Esophagus muscularis mucosa (tissue), 4 donors: ENCODE results near the gene CDK5RAP2. TPM values are rescaled to one million over a fixed set of nuclear protein-coding genes. Genes with fewer than 3 reads are reported as not detected.

Experiments
- DNase-seq: peaks from one replicate; pipeline ENCODE4 v3.0.0-alpha.2; 2017; ENCODE audit errors: extremely low spot score
- H3K27ac ChIP-seq, 4 donors: fragments of 200-600 bp; sonication (generic); replicated peaks in 1 of 4; 1 replicate in 3 of 4; 2 replicates in 1 of 4; pipeline ENCODE4 v1.5.1; 2016 to 2019; ENCODE audit warnings: mild to moderate bottlenecking in 1 of 4
- H3K27me3 ChIP-seq, 4 donors: fragments of 200-600 bp; sonication (generic); one replicate each; pipeline versions ENCODE4 v1.5.1 to v1.6.0; 2016 to 2019
- H3K36me3 ChIP-seq, 4 donors: fragments of 200-600 bp; sonication (generic); one replicate each; pipeline ENCODE4 v1.5.1; 2016 to 2019
- H3K4me1 ChIP-seq, 4 donors: fragments of 200-600 bp; sonication (generic); one replicate each; pipeline ENCODE4 v1.5.1; 2016 to 2019
- H3K4me3 ChIP-seq, 4 donors: fragments of 200-600 bp; sonication (generic); 1 replicate in 2 of 4; 2 replicates in 2 of 4; pipeline ENCODE4 v1.5.1; 2016 to 2019; ENCODE audit warnings: mild to moderate bottlenecking in 4 of 4, moderate library complexity in 1 of 4
- H3K9me3 ChIP-seq, 4 donors: fragments of 200-600 bp; sonication (generic); 1 replicate in 3 of 4; 2 replicates in 1 of 4; pipeline ENCODE4 v1.5.1; 2016 to 2019
- EP300 ChIP-seq: sonication (generic); formaldehyde crosslinking; IDR thresholded peaks from one replicate; pipeline ENCODE4 v1.6.1; 2017; ENCODE audit warnings: antibody characterized with exemption
- POLR2A ChIP-seq: fragments of 450-650 bp; IDR thresholded peaks from one replicate; pipeline ENCODE4 v1.6.1; 2017; ENCODE audit warnings: antibody characterized with exemption, moderate library complexity, mild to moderate bottlenecking, low read depth
- POLR2AphosphoS5 ChIP-seq, 2 donors: sonication (generic); formaldehyde crosslinking; IDR thresholded peaks; one replicate each; pipeline ENCODE4 v1.6.1; 2017; ENCODE audit warnings: antibody characterized with exemption in 2 of 2
- WGBS: methylation state at CpG from one replicate; pipeline ENCODE4 v1.1.5; 2018; 5-methylcytosine and 5-hydroxymethylcytosine counted together
- intact Hi-C: fragments of 100-400 bp; cut with DNase I; formaldehyde crosslinking; loops from one replicate; pipeline ENCODE4 v1.15.1; 2023
- total RNA-seq, 4 donors: library from RNA; depleted of rRNA; stranded (reverse); fragments of >200 nt; gene quantifications; one replicate each; pipeline versions ENCODE4 v1.1.0 to v1.2.1, GENCODE V29; 2016
- TF ChIP-seq, protein P1 (sequence below), 3 experiments: fragments of 200-600 bp in 2 of 3; fragments of 450-650 bp in 1 of 3; sonication (generic) in 2 of 3; IDR thresholded peaks; one replicate each; pipeline ENCODE4 v1.5.1; 2017 to 2019; ENCODE audit warnings: antibody characterized with exemption in 3 of 3, mild to moderate bottlenecking in 2 of 3, moderate library complexity in 1 of 3

CDK5RAP2 gene
- total RNA-seq, 4 donors from 2014 or later: 34.6 to 38.6 (median 36.7) TPM

DNA sequence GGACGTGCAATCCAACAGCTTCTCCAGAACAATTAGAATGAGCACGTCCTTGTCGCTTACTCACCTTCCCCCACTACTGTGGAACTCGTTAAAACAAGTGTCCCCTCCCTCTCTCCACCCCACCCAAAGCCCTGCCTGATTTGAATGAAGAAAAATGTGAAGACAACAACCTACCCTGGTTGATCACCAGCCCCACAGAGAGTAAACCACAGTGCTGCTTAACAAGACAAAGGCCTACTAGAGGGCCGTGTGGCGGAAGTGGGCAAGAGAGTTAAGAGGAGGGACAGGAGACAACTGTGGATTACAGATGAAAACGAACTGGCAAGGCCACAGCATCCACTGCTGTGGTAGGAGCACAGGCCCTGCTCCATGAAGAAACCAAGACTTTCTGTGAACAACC lies 51.1 kb downstream of the CDK5RAP2 start:
- peaks cover 52 to 96% (median 80%) of the 10 kb centered on the region in 4 donors for H3K36me3 ChIP-seq
- WGBS: 82% methylated on average over 7 of the region's 7 CpGs

DNA sequence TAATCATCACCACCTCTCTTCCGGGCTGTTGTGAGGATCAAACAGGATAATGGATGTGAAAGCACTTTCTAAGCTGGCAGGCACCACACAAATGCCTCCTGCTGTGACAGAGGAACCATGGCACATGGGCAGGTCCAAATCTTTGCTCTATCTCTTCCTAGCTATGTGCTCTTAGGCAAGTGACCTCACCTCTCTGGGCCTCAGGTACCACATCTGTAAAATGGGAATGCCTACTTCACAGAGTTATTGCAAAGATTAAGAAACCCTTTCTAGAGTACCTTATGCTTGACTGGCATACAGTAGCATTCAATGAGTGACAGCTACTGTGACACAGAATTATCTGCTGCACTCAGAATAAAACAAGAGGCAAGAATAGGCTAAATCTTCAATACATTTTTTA lies 51.6 kb downstream of the CDK5RAP2 start:
- H3K4me1 ChIP-seq: no peaks in the 10 kb centered on the region
- H3K9me3 ChIP-seq: no peaks in the 10 kb centered on the region
- H3K27ac ChIP-seq: no peak overlapping the region
- no peak overlapping the region for H3K4me3 ChIP-seq
- no peaks in the 10 kb centered on the region for H3K27me3 ChIP-seq
- intact Hi-C loops: no loop called here
- WGBS: 95% methylated on average over 1 of the region's 1 CpG
- no peak for TF ChIP-seq POLR2AphosphoS5 (IDR thresholded peaks at IDR 0.05)
- TF ChIP-seq POLR2A: no peak
- no peak for TF ChIP-seq EP300
- TF ChIP-seq, protein P1, sequence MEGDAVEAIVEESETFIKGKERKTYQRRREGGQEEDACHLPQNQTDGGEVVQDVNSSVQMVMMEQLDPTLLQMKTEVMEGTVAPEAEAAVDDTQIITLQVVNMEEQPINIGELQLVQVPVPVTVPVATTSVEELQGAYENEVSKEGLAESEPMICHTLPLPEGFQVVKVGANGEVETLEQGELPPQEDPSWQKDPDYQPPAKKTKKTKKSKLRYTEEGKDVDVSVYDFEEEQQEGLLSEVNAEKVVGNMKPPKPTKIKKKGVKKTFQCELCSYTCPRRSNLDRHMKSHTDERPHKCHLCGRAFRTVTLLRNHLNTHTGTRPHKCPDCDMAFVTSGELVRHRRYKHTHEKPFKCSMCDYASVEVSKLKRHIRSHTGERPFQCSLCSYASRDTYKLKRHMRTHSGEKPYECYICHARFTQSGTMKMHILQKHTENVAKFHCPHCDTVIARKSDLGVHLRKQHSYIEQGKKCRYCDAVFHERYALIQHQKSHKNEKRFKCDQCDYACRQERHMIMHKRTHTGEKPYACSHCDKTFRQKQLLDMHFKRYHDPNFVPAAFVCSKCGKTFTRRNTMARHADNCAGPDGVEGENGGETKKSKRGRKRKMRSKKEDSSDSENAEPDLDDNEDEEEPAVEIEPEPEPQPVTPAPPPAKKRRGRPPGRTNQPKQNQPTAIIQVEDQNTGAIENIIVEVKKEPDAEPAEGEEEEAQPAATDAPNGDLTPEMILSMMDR (IDR thresholded peaks at IDR 0.05): no peak
- DNase-seq: no peak
- peaks cover 51 to 96% (median 81%) of the 10 kb centered on the region in 4 donors for H3K36me3 ChIP-seq

More for the DNA sequence above, 51.1 kb downstream of the CDK5RAP2 start:
- H3K27me3 ChIP-seq: no peaks in the 10 kb centered on the region
- H3K27ac ChIP-seq: no peak overlapping the region
- no peak overlapping the region for H3K4me3 ChIP-seq
- no peaks in the 10 kb centered on the region for H3K4me1 ChIP-seq
- DNase-seq: no peak
- TF ChIP-seq POLR2A (no peak), EP300 (no peak), POLR2AphosphoS5 (IDR thresholded peaks at IDR 0.05) (no peak)
- TF ChIP-seq, protein P1 (IDR thresholded peaks at IDR 0.05): no peak
- intact Hi-C loops: no loop called here
- no peaks in the 10 kb centered on the region for H3K9me3 ChIP-seq

DNA sequence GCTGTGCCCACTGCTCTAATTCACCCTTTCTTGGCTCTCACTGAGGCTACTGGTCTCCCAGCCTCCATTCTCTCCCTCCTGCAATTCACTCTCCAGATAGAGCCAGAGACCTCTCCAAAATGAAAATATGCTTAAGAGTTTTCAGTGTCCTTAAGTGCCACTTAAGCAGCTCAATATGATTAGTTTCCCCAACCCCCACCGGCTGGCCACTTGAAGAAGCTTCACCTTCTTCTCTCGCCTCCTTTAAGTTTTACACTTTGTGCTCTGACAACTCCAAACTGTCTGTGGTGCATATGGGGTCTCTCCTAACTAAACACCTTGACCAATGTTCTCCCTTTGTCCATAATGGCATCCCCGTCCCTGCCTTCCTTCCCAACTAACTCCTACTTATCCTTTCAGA lies 53.4 kb downstream of the CDK5RAP2 start:
- WGBS: 100% methylated on average over 3 of the region's 3 CpGs
- DNase-seq: no peak
- Histone ChIP-seq H3K27ac (no peak overlapping the region), H3K9me3 (no peaks in the 10 kb centered on the region), H3K4me3 (no peak overlapping the region), H3K36me3 (peaks cover 51 to 93% (median 79%) of the 10 kb centered on the region in 4 donors), H3K27me3 (no peaks in the 10 kb centered on the region), H3K4me1 (no peaks in the 10 kb centered on the region)
- TF ChIP-seq POLR2AphosphoS5 (IDR thresholded peaks at IDR 0.05) (no peak), EP300 (no peak), POLR2A (no peak)
- TF ChIP-seq, protein P1 (IDR thresholded peaks at IDR 0.05): no peak
- intact Hi-C loops: no loop called here

DNA sequence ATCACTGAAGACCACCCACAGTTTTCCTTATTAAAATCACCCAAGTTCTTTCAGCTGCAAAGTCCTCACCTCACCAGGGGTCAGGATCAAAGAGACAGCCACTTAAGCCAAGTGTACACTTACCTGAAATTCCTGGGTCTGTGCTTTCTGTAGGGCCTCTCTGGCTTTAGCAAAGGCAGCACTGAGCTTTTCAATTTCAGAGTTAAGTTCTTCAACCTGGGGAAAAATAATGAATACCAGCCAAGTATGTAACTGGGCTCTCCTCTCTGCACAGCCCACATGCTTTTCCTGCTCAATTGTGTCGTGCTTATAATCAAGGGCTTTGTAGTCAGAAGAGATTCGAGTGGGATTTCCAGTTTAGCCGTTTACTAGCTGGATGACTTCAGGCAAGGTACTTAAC lies 55.1 kb downstream of the CDK5RAP2 start:
- Histone ChIP-seq H3K36me3 (peaks cover 51 to 86% (median 72%) of the 10 kb centered on the region in 4 donors), H3K27ac (no peak overlapping the region), H3K27me3 (no peaks in the 10 kb centered on the region), H3K4me3 (no peak overlapping the region), H3K4me1 (no peaks in the 10 kb centered on the region), H3K9me3 (no peaks in the 10 kb centered on the region)
- WGBS: 82% methylated on average over 3 of the region's 3 CpGs
- intact Hi-C loops: no loop called here
- TF ChIP-seq, protein P1 (IDR thresholded peaks at IDR 0.05): no peak
- no peak for TF ChIP-seq EP300
- no peak for TF ChIP-seq POLR2AphosphoS5 (IDR thresholded peaks at IDR 0.05)
- TF ChIP-seq POLR2A: no peak
- DNase-seq: no peak

DNA sequence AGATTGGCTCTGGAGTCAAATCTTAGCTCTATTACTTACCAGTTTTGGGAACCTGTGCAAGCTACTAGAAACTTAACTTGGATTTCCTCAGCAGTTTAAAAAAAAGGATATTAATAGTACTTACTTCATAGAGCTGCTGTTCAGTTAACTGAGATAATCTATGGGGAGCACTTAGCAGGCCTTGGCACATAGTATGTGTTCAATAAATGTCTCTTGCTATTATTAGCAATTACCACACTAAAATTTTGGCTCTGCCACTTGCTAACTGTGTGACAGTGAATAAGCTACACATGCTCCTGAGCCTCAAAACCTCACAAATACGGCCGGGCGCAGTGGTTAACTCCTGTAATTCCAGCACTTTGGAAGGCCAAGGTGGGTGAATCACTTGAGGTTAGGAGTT lies 55.9 kb downstream of the CDK5RAP2 start:
- DNase-seq: no peak
- Histone ChIP-seq H3K4me1 (no peaks in the 10 kb centered on the region), H3K36me3 (peaks cover 44 to 83% (median 66%) of the 10 kb centered on the region in 4 donors), H3K27ac (no peak overlapping the region), H3K4me3 (no peak overlapping the region), H3K27me3 (no peaks in the 10 kb centered on the region), H3K9me3 (no peaks in the 10 kb centered on the region)
- no peak for TF ChIP-seq POLR2AphosphoS5 (IDR thresholded peaks at IDR 0.05)
- no peak for TF ChIP-seq EP300
- TF ChIP-seq, protein P1 (IDR thresholded peaks at IDR 0.05): no peak
- no peak for TF ChIP-seq POLR2A
- 86% methylated on average over 3 of the region's 3 CpGs for WGBS
- intact Hi-C loops: no loop called here
